ENCODE results near the gene HSBP1L1. TPM values are rescaled to one million over a fixed set of nuclear protein-coding genes. Genes with fewer than 3 reads are reported as not detected.

The HSBP1L1 gene
- total and polyA plus RNA-seq, 2 of the 8 experiments (the other 6 are each of a cell fraction or from before 2014, with no cell fraction given), result 1.0 to 1.3 TPM

- TF ChIP-seq CHD7 (IDR thresholded peaks at IDR 0.05; ENCODE audit: insufficient replicate concordance, low read length) (no peak), KDM1A (IDR thresholded peaks at IDR 0.05; ENCODE audit: borderline replicate concordance, low read length) (no peak), ASH2L (IDR thresholded peaks at IDR 0.05; ENCODE audit: low read length) (no peak), CTCF (IDR thresholded peaks at IDR 0.05; ENCODE audit: control extremely low read depth in 1 of 3, insufficient read depth in 1 of 3, low read depth in 1 of 3, low read length in 3 of 3) (no peak), NANOG (IDR thresholded peaks at IDR 0.05; ENCODE audit: insufficient read depth, low read depth, low read length, poor library complexity, severe bottlenecking) (no peak), POLR2AphosphoS5 (IDR thresholded peaks at IDR 0.05; ENCODE audit: low read depth, low read length) (no peak), SP4 (IDR thresholded peaks at IDR 0.05; ENCODE audit: low read length) (no peak), SUZ12 (IDR thresholded peaks at IDR 0.05; ENCODE audit: low read length) (no peak), SAP30 (IDR thresholded peaks at IDR 0.05; ENCODE audit: insufficient read depth, insufficient replicate concordance, low read length) (no peak)
These were observed 28.5 kb upstream of the HSBP1L1 start (continued) for GRCh38 chr18:79935925-79936324.
